ENCODE data around the gene CTSK.
"Not testable (repeated sequence)": the region's sequence is repeated elsewhere in the genome, so short reads cannot be mapped to it uniquely, and the experiment has no call there.

- TF ChIP-seq CTCF (IDR thresholded peaks at IDR 0.05; ENCODE audit: poor library complexity); EZH2 (IDR thresholded peaks at IDR 0.05; ENCODE audit: borderline replicate concordance); EZH2phosphoT487 (IDR thresholded peaks at IDR 0.05; ENCODE audit: low read depth, severe bottlenecking, unreplicated experiment): not testable (repeated sequence)
Observed at GRCh38 chr1:150765977-150766301, 42.1 kb downstream of the CTSK start.

Data from hepatocyte (in vitro differentiated cells).